IMR-90 (cell line): ENCODE measurements around the gene ADH5. TPM values are rescaled to one million over a fixed set of nuclear protein-coding genes. Genes with fewer than 3 reads are reported as not detected.

Experiments used
- ATAC-seq: fragments of 200-7000 bp; cut with Tn5 transposase; 2 replicates; pipeline ENCODE4 v1.9.1; 2020; ENCODE audit warnings: low read depth, mild to moderate bottlenecking, moderate library complexity
- BruUV-seq: library from RNA; stranded (reverse); fragments of 400-500 nt; replicated peaks from 2 replicates; lab custom pipeline; 2021; lab: Mats Ljungman, UMichigan
- CTCF ChIA-PET: fragments of 300-600 bp; formaldehyde crosslinking; extraction: SDS; loops from one replicate; lab custom pipeline; 2021; ENCODE audit warnings: antibody characterized with exemption; lab: Yijun Ruan, JAX
- POLR2A ChIA-PET: fragments of 300-600 bp; sonication (Branson Sonifier 250); formaldehyde crosslinking; loops from one replicate; lab custom pipeline; 2022; ENCODE audit warnings: antibody characterized with exemption; ENCODE audit not compliant: unreplicated experiment; lab: Charles Lee
- DNase-seq: peaks from one replicate; pipeline ENCODE4 v3.0.0; 2013
- H2AFZ ChIP-seq: replicated peaks from 2 replicates; pipeline ENCODE3; 2013; ENCODE audit warnings: low read length, mild to moderate bottlenecking; ENCODE audit not compliant: poor library complexity
- H2AK5ac ChIP-seq: 2 replicates; pipeline ENCODE4 v1.6.1; 2013; ENCODE audit warnings: low read depth, low read length, inconsistent platforms
- H2AK9ac ChIP-seq: replicated peaks from 2 replicates; pipeline ENCODE3; 2013; ENCODE audit warnings: mild to moderate bottlenecking, low read depth, low read length, moderate library complexity; ENCODE audit not compliant: poor library complexity
- H2BK120ac ChIP-seq: 2 replicates; pipeline ENCODE4 v1.6.1; 2013; ENCODE audit warnings: low read depth, low read length, inconsistent platforms
- H2BK15ac ChIP-seq: 3 replicates; pipeline ENCODE4 v1.6.1; 2013; ENCODE audit warnings: low read depth, low read length, inconsistent platforms
- H2BK20ac ChIP-seq: 2 replicates; pipeline ENCODE4 v1.6.1; 2013; ENCODE audit warnings: low read depth, mild to moderate bottlenecking, inconsistent platforms, low read length, moderate library complexity
- H2BK5ac ChIP-seq: 2 replicates; pipeline ENCODE4 v1.6.1; 2013; ENCODE audit warnings: mild to moderate bottlenecking, low read depth, low read length, inconsistent platforms; ENCODE audit not compliant: poor library complexity, severe bottlenecking
- H3K14ac ChIP-seq: replicated peaks from 2 replicates; pipeline ENCODE4 v1.6.1; 2013; ENCODE audit warnings: low read depth, low read length, inconsistent platforms
- H3K18ac ChIP-seq: 2 replicates; pipeline ENCODE4 v1.6.1; 2013; ENCODE audit warnings: low read depth, low read length, control low read depth
- H3K23ac ChIP-seq: 2 replicates; pipeline ENCODE4 v1.6.1; 2013; ENCODE audit warnings: low read depth, low read length, inconsistent platforms
- H3K27ac ChIP-seq: 2 replicates; pipeline ENCODE4 v1.5.1; 2013; ENCODE audit warnings: mild to moderate bottlenecking, control low read depth, low read length; ENCODE audit not compliant: insufficient read depth
- H3K27me3 ChIP-seq: 2 replicates; pipeline ENCODE4 v1.6.1; 2013; ENCODE audit warnings: low read length; ENCODE audit not compliant: control insufficient read depth, insufficient read depth
- H3K36me3 ChIP-seq: 2 replicates; pipeline ENCODE4 v1.6.1; 2013; ENCODE audit warnings: low read length, mixed read lengths; ENCODE audit not compliant: control insufficient read depth, insufficient read depth
- H3K4ac ChIP-seq: 2 replicates; pipeline ENCODE4 v1.6.1; 2013; ENCODE audit warnings: low read depth, low read length, inconsistent platforms
- H3K4me1 ChIP-seq: 2 replicates; pipeline ENCODE4 v1.6.1; 2013; ENCODE audit warnings: low read length, mixed read lengths; ENCODE audit not compliant: control insufficient read depth, insufficient read depth
- H3K4me2 ChIP-seq: 2 replicates; pipeline ENCODE4 v1.6.1; 2013; ENCODE audit warnings: low read depth, mild to moderate bottlenecking, control low read depth, low read length, moderate library complexity
- H3K4me3 ChIP-seq: 2 replicates; pipeline ENCODE4 v1.5.1; 2013; ENCODE audit warnings: low read depth, mild to moderate bottlenecking, control low read depth, low read length, moderate library complexity; ENCODE audit not compliant: insufficient read depth
- H3K56ac ChIP-seq: 2 replicates; pipeline ENCODE4 v1.6.1; 2013; ENCODE audit warnings: low read length, inconsistent platforms; ENCODE audit not compliant: insufficient read depth; ENCODE audit errors: extremely low read depth
- H3K79me1 ChIP-seq, 2 experiments: 2 replicates each; pipeline ENCODE4 v1.6.1; 2013; ENCODE audit warnings: low read length in 2 of 2, inconsistent platforms in 1 of 2, low read depth in 1 of 2
- H3K9ac ChIP-seq: 2 replicates; pipeline ENCODE4 v1.6.1; 2013; ENCODE audit warnings: low read depth, low read length, control low read depth
- H3K9me1 ChIP-seq: 2 replicates; pipeline ENCODE4 v1.6.1; 2013; ENCODE audit warnings: low read length, inconsistent platforms; ENCODE audit not compliant: insufficient read depth
- H3K9me3 ChIP-seq: 2 replicates; pipeline ENCODE4 v1.6.1; 2013; ENCODE audit warnings: low read length; ENCODE audit not compliant: control insufficient read depth, insufficient read depth
- H4K20me1 ChIP-seq: 2 replicates; pipeline ENCODE4 v1.6.1; 2013; ENCODE audit warnings: low read length, inconsistent platforms; ENCODE audit not compliant: insufficient read depth
- H4K5ac ChIP-seq: 2 replicates; pipeline ENCODE4 v1.6.1; 2013; ENCODE audit warnings: mild to moderate bottlenecking, low read depth, low read length, control low read depth
- H4K8ac ChIP-seq, 2 experiments: 2 replicates each; pipeline ENCODE4 v1.6.1; 2013; ENCODE audit warnings: low read depth in 2 of 2, low read length in 2 of 2, control low read depth in 1 of 2, inconsistent platforms in 1 of 2
- H4K91ac ChIP-seq: 2 replicates; pipeline ENCODE4 v1.6.1; 2013; ENCODE audit warnings: low read depth, low read length, inconsistent platforms; ENCODE audit not compliant: insufficient read depth
- BHLHE40 ChIP-seq: fragments of 150-350 bp; IDR thresholded peaks from 2 replicates; pipeline ENCODE4 v1.6.1; 2016; ENCODE audit warnings: mild to moderate bottlenecking, low read depth, low read length
- CEBPB ChIP-seq: IDR thresholded peaks from 2 replicates; pipeline ENCODE4 v1.6.1; 2012; ENCODE audit warnings: low read depth, low read length, improper control_type of control experiment
- CHD1 ChIP-seq: IDR thresholded peaks from 2 replicates; pipeline ENCODE4 v1.6.1; 2012; ENCODE audit warnings: low read depth, low read length, improper control_type of control experiment
- FOS ChIP-seq: fragments of 150-350 bp; IDR thresholded peaks from 2 replicates; pipeline ENCODE4 v1.6.1; 2016; ENCODE audit warnings: low read depth, low read length
- MAFK ChIP-seq: IDR thresholded peaks from 2 replicates; pipeline ENCODE4 v1.6.1; 2012; ENCODE audit warnings: low read depth, low read length, improper control_type of control experiment
- MAZ ChIP-seq: IDR thresholded peaks from 2 replicates; pipeline ENCODE4 v1.6.1; 2012; ENCODE audit warnings: low read depth, mild to moderate bottlenecking, low read length, improper control_type of control experiment, moderate library complexity, borderline replicate concordance
- MXI1 ChIP-seq: IDR thresholded peaks from 2 replicates; pipeline ENCODE4 v1.6.1; 2012; ENCODE audit warnings: low read depth, mild to moderate bottlenecking, low read length, moderate library complexity, borderline replicate concordance
- NFE2L2 ChIP-seq: fragments of 150-350 bp; IDR thresholded peaks from 2 replicates; pipeline ENCODE4 v1.6.1; 2016; ENCODE audit warnings: low read depth, mild to moderate bottlenecking, low read length
- POLR2A ChIP-seq: IDR thresholded peaks from 2 replicates; pipeline ENCODE4 v1.6.1; 2012; ENCODE audit warnings: mild to moderate bottlenecking, low read depth, low read length
- RAD21 ChIP-seq: IDR thresholded peaks from 2 replicates; pipeline ENCODE4 v1.6.1; 2012; ENCODE audit warnings: low read length, improper control_type of control experiment
- RCOR1 ChIP-seq: IDR thresholded peaks from 2 replicates; pipeline ENCODE4 v1.6.1; 2012; ENCODE audit warnings: mild to moderate bottlenecking, low read length, improper control_type of control experiment; ENCODE audit not compliant: insufficient replicate concordance
- RFX5 ChIP-seq: IDR thresholded peaks from 2 replicates; pipeline ENCODE4 v1.8.0; 2012; ENCODE audit warnings: low read depth, mild to moderate bottlenecking, low read length, moderate library complexity
- SMC3 ChIP-seq: fragments of 150-350 bp; IDR thresholded peaks from 2 replicates; pipeline ENCODE4 v1.6.1; 2016; ENCODE audit warnings: low read depth, mild to moderate bottlenecking, antibody characterized with exemption, low read length, moderate library complexity
- WGBS, 2 experiments: methylation state at CpG; one replicate each; pipeline versions ENCODE4 v1.1.5 to v1.1.7; 2013; ENCODE audit warnings: missing lambda C conversion rate in 2 of 2; ENCODE audit not compliant: insufficient read length in 1 of 2; ENCODE audit errors: extremely low coverage in 2 of 2; 5-methylcytosine and 5-hydroxymethylcytosine counted together
- dilution Hi-C: fragments of 300-500 bp; cut with HindIII; formaldehyde crosslinking; loops from one replicate; pipeline ENCODE4 v1.14.3; 2018; ENCODE audit warnings: low sequenced_read_pairs; ENCODE audit not compliant: unreplicated experiment
- in situ Hi-C: fragments of 300-500 bp; cut with MboI; formaldehyde crosslinking; loops from 3 replicates; pipeline ENCODE4 v1.14.3; 2019; ENCODE audit warnings: low sequenced_read_pairs, inconsistent platforms, mixed read lengths
- intact Hi-C: fragments of 100-400 bp; cut with micrococcal nuclease; formaldehyde crosslinking; loops from 2 replicates; pipeline ENCODE4 v1.10.0; 2022
- polyA plus RNA-seq, 3 experiments: library from polyadenylated mRNA; depleted of rRNA; stranded (reverse); fragments of >200 nt; gene quantifications; 2 replicates each; pipeline ENCODE4 v1.2.3, GENCODE V29; 2012; ENCODE audit warnings: low replicate concordance in 1 of 3
- total RNA-seq: library from RNA; depleted of rRNA; stranded (reverse); fragments of >200 nt; gene quantifications from 2 replicates; pipeline ENCODE4 v1.2.3, GENCODE V29; 2012
- TF ChIP-seq, protein P1 (sequence below): fragments of 150-350 bp; IDR thresholded peaks from 2 replicates; pipeline ENCODE4 v1.6.1; 2017; ENCODE audit warnings: mild to moderate bottlenecking, antibody characterized with exemption, low read length, low read depth
- TF ChIP-seq, protein P2 (sequence below): conservative IDR thresholded peaks from 2 replicates; pipeline ENCODE4 v1.5.1; 2012; ENCODE audit warnings: mild to moderate bottlenecking, low read depth, low read length, improper control_type of control experiment
- TF ChIP-seq, protein P3 (sequence below): fragments of 150-350 bp; IDR thresholded peaks from 2 replicates; pipeline ENCODE4 v1.6.1; 2016; ENCODE audit warnings: low read depth, mild to moderate bottlenecking, low read length, moderate library complexity, borderline replicate concordance

The ADH5 gene
- total and polyA plus RNA-seq, 2 of the 4 experiments (the other 2 are of a cell fraction) = 140 to 178 TPM

DNA sequence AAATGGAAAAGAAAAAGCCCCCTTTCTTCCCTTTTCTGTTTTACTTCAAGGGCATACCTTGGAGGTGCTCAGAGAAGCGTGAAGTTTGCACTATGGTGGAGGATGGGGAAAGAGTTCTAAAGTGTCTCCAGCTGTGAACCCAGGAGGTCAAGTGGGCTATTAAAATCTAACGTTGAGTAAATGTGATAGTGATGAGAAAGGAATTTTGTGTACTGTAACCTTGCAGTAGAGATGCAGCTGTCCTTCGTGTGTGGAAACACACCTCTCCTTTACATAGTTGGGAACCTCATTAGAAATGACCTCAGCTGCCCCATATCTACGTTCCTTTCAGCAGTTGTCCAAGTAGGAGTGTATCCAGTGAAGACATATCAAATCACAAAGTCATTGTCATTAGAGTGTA lies 26.5 kb downstream of the ADH5 start:
- no peak overlapping the region for H3K56ac ChIP-seq
- no peak overlapping the region for H2AK5ac ChIP-seq
- ChIA-PET CTCF (no interaction called here), POLR2A (no interaction called here)
- in situ Hi-C loops = loop anchor here (25.0 kb wide), 1 partner anchor 600 kb away; no protein-coding TSS in a partner anchor
- no peak overlapping the region for H3K4me2 ChIP-seq
- no CpG with 5 or more reads among the region's 4 CpGs for WGBS, 2 experiments
- H4K20me1 ChIP-seq = no peaks in the 10 kb centered on the region
- peak overlapping the region; percentile 44; the same call in 1 of the 2 replicates for H2BK20ac ChIP-seq
- 0 out of 2 replicates have a peak overlapping the region, but pooled peaks have one; percentile 17 for H3K4ac ChIP-seq
- H3K9me1 ChIP-seq = no peaks in the 10 kb centered on the region
- H3K27me3 ChIP-seq = no peaks in the 10 kb centered on the region
- H4K91ac ChIP-seq = peak overlapping the region; percentile 8; the same call in 1 of the 2 replicates
- H2BK15ac ChIP-seq = no peak overlapping the region
- H3K36me3 ChIP-seq = peaks cover 11% of the 10 kb centered on the region
- intact Hi-C loops = loop anchor here (10.0 kb wide), 1 partner anchor 597 kb away; no protein-coding TSS in a partner anchor
- H2BK5ac ChIP-seq = peak overlapping the region; percentile 47
- H4K5ac ChIP-seq = no peak overlapping the region
- ATAC-seq = no peak
- H3K4me3 ChIP-seq = no peak overlapping the region
- BruUV-seq = TSS peak; percentile 78
- no peak overlapping the region for H2AFZ ChIP-seq
- H2BK120ac ChIP-seq = no peak overlapping the region
- no peaks in the 10 kb centered on the region for H3K9me3 ChIP-seq
- no peak overlapping the region for H3K18ac ChIP-seq
- H4K8ac ChIP-seq = no peak overlapping the region; a peak in 1 of 4 replicates
- H3K23ac ChIP-seq = no peak overlapping the region
- H2AK9ac ChIP-seq = no peak overlapping the region
- no peak overlapping the region for H3K9ac ChIP-seq
- H3K79me1 ChIP-seq = peaks cover 12 to 18% of the 10 kb centered on the region in 2 experiments
- DNase-seq = peak; percentile 27
- dilution Hi-C loops = no loop called here
- peaks cover 9% of the 10 kb centered on the region for H3K4me1 ChIP-seq
- 0 out of 2 replicates have a peak overlapping the region, but pooled peaks have one; percentile 22 for H3K14ac ChIP-seq
- no peak for TF ChIP-seq BHLHE40
- no peak for TF ChIP-seq FOS
- no peak for TF ChIP-seq MAFK
- no peak for TF ChIP-seq POLR2A
- no peak for TF ChIP-seq MXI1
- no peak for TF ChIP-seq RFX5
- no peak for TF ChIP-seq RAD21
- no peak for TF ChIP-seq RCOR1
- TF ChIP-seq, protein P1, sequence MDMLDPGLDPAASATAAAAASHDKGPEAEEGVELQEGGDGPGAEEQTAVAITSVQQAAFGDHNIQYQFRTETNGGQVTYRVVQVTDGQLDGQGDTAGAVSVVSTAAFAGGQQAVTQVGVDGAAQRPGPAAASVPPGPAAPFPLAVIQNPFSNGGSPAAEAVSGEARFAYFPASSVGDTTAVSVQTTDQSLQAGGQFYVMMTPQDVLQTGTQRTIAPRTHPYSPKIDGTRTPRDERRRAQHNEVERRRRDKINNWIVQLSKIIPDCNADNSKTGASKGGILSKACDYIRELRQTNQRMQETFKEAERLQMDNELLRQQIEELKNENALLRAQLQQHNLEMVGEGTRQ = no peak
- no peak for TF ChIP-seq NFE2L2
- TF ChIP-seq MAZ = no peak
- TF ChIP-seq, protein P2, sequence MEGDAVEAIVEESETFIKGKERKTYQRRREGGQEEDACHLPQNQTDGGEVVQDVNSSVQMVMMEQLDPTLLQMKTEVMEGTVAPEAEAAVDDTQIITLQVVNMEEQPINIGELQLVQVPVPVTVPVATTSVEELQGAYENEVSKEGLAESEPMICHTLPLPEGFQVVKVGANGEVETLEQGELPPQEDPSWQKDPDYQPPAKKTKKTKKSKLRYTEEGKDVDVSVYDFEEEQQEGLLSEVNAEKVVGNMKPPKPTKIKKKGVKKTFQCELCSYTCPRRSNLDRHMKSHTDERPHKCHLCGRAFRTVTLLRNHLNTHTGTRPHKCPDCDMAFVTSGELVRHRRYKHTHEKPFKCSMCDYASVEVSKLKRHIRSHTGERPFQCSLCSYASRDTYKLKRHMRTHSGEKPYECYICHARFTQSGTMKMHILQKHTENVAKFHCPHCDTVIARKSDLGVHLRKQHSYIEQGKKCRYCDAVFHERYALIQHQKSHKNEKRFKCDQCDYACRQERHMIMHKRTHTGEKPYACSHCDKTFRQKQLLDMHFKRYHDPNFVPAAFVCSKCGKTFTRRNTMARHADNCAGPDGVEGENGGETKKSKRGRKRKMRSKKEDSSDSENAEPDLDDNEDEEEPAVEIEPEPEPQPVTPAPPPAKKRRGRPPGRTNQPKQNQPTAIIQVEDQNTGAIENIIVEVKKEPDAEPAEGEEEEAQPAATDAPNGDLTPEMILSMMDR = no peak
- no peak for TF ChIP-seq CHD1
- TF ChIP-seq, protein P3, sequence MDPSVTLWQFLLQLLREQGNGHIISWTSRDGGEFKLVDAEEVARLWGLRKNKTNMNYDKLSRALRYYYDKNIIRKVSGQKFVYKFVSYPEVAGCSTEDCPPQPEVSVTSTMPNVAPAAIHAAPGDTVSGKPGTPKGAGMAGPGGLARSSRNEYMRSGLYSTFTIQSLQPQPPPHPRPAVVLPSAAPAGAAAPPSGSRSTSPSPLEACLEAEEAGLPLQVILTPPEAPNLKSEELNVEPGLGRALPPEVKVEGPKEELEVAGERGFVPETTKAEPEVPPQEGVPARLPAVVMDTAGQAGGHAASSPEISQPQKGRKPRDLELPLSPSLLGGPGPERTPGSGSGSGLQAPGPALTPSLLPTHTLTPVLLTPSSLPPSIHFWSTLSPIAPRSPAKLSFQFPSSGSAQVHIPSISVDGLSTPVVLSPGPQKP = no peak
- TF ChIP-seq SMC3 = no peak
- no peak for TF ChIP-seq CEBPB
- no peak overlapping the region for H3K27ac ChIP-seq
